HepG2 (cell line): ENCODE data around the gene CRTAC1. TPM values are rescaled to one million over a fixed set of nuclear protein-coding genes. Genes with fewer than 3 reads are reported as not detected.

Experiments
- ATAC-seq: fragments of 200-7000 bp; cut with Tn5 transposase; 3 replicates; pipeline ENCODE4 v1.9.1; 2020; ENCODE audit warnings: mild to moderate bottlenecking, moderate library complexity
- BruUV-seq: library from RNA; stranded (reverse); fragments of 400-500 nt; replicated peaks from 2 replicates; lab custom pipeline; 2021; lab: Mats Ljungman, UMichigan
- CTCF ChIA-PET: fragments of 300-600 bp; formaldehyde crosslinking; extraction: SDS; loops from one replicate; lab custom pipeline; 2021; ENCODE audit warnings: low total read pairs, inconsistent platforms, low intra/inter-chr PET ratio; lab: Yijun Ruan, JAX
- POLR2A ChIA-PET: fragments of 350-600 bp; sonication (Branson Sonifier 250); formaldehyde crosslinking; loops from one replicate; lab custom pipeline; 2020; ENCODE audit warnings: antibody characterized with exemption, inconsistent platforms; lab: Yijun Ruan, JAX
- DNase-seq: peaks from one replicate; pipeline ENCODE4 v3.0.0-alpha.2; 2015; ENCODE audit warnings: low spot score
- FAIRE-seq: peaks from 3 replicates; lab custom pipeline; 2011; peaks lifted over from hg19 to GRCh38; lab: Jason Lieb, UNC
- H2AFZ ChIP-seq: one replicate; pipeline ENCODE4 v1.6.1; 2011; ENCODE audit warnings: low read length, inconsistent platforms
- H3K27ac ChIP-seq: fragments of 300-600 bp; 3 replicates; pipeline ENCODE4 v1.8.0; 2011; ENCODE audit warnings: mixed run types, mild to moderate bottlenecking, mixed read lengths, low read length, inconsistent platforms; ENCODE audit not compliant: insufficient read depth; ENCODE audit errors: extremely low read length
- H3K27me3 ChIP-seq, 2 experiments: fragments of 200-600 bp in 1 of 2; 2 replicates in 1 of 2; 3 replicates in 1 of 2; pipeline versions ENCODE4 v1.6.0 to v1.8.0; 2011; ENCODE audit warnings: low read length in 2 of 2, mild to moderate bottlenecking in 2 of 2, moderate library complexity in 2 of 2, inconsistent platforms in 1 of 2; ENCODE audit not compliant: insufficient read depth in 2 of 2, control insufficient read depth in 1 of 2
- H3K36me3 ChIP-seq, 2 experiments: fragments of 200-600 bp in 1 of 2; replicated peaks in 1 of 2; 2 replicates in 1 of 2; 3 replicates in 1 of 2; pipeline versions ENCODE4 v1.5.1 to v1.8.0; 2011; ENCODE audit warnings: low read length in 2 of 2, inconsistent platforms in 1 of 2; ENCODE audit not compliant: insufficient read depth in 2 of 2, control insufficient read depth in 1 of 2
- H3K4me1 ChIP-seq: 2 replicates; pipeline ENCODE4 v1.5.1; 2012; ENCODE audit warnings: low read length, inconsistent platforms; ENCODE audit not compliant: insufficient read depth
- H3K4me2 ChIP-seq: 2 replicates; pipeline ENCODE4 v1.6.0; 2011; ENCODE audit warnings: low read depth, low read length, inconsistent platforms
- H3K4me3 ChIP-seq, 3 experiments: fragments of 200-600 bp in 1 of 3; sonication (generic), shearing (Covaris generic) in 1 of 3; replicated peaks in 1 of 3; 2 replicates each; pipeline ENCODE4 v1.5.1; 2011 to 2016; ENCODE audit warnings: low read length in 3 of 3, inconsistent platforms in 2 of 3, low read depth in 2 of 3, mild to moderate bottlenecking in 2 of 3, control low read depth in 1 of 3, mixed read lengths in 1 of 3; ENCODE audit not compliant: insufficient read depth in 1 of 3
- H3K79me2 ChIP-seq: one replicate; pipeline ENCODE4 v1.6.1; 2011; ENCODE audit warnings: low read length, inconsistent platforms; ENCODE audit not compliant: insufficient read depth
- H3K9ac ChIP-seq: 2 replicates; pipeline ENCODE4 v1.6.0; 2011; ENCODE audit warnings: mild to moderate bottlenecking, low read depth, low read length, inconsistent platforms; ENCODE audit not compliant: insufficient read depth
- H3K9me3 ChIP-seq: 2 replicates; pipeline ENCODE4 v1.5.1; 2012; ENCODE audit warnings: mild to moderate bottlenecking, low read length
- H4K20me1 ChIP-seq: 2 replicates; pipeline ENCODE4 v1.6.0; 2011; ENCODE audit warnings: inconsistent platforms, mild to moderate bottlenecking, low read length, moderate library complexity; ENCODE audit not compliant: insufficient read depth
- ARID2 ChIP-seq: sonication (generic); formaldehyde crosslinking; IDR thresholded peaks from 2 replicates; pipeline ENCODE4 v1.8.1; 2022; ENCODE audit warnings: mild to moderate bottlenecking, missing genetic modification reagents, borderline replicate concordance
- MBNL3 ChIP-seq: fragments of 250-450 bp; sonication (Bioruptor Pico); conservative IDR thresholded peaks from 2 replicates; pipeline ENCODE4 v1.8.0; 2022; ENCODE audit warnings: mild to moderate bottlenecking, inconsistent platforms
- MIER2 ChIP-seq: IDR thresholded peaks from 2 replicates; pipeline ENCODE4 v1.6.1; 2016; ENCODE audit warnings: missing biosample characterization, missing genetic modification reagents
- MYNN ChIP-seq: sonication (generic); formaldehyde crosslinking; IDR thresholded peaks from 2 replicates; pipeline ENCODE4 v1.4.0; 2020; ENCODE audit warnings: mild to moderate bottlenecking, low read depth, missing genetic modification reagents
- NKX3-1 ChIP-seq: sonication (generic); formaldehyde crosslinking; IDR thresholded peaks from 2 replicates; pipeline ENCODE4 v1.5.0; 2020; ENCODE audit warnings: missing genetic modification reagents
- POLR2A ChIP-seq, 2 experiments: IDR thresholded peaks; 2 replicates each; pipeline ENCODE4 v1.6.1; 2011; ENCODE audit warnings: low read depth in 2 of 2, low read length in 2 of 2, mild to moderate bottlenecking in 1 of 2, moderate library complexity in 1 of 2; ENCODE audit not compliant: insufficient read depth in 1 of 2
- SALL2 ChIP-seq: sonication (generic); formaldehyde crosslinking; IDR thresholded peaks from 2 replicates; pipeline ENCODE4 v1.8.1; 2023; ENCODE audit warnings: mild to moderate bottlenecking, missing genetic modification reagents, inconsistent platforms
- SMAD3 ChIP-seq: sonication (generic); formaldehyde crosslinking; IDR thresholded peaks from 2 replicates; pipeline ENCODE4 v1.4.0; 2020; ENCODE audit warnings: missing genetic modification reagents
- TRIM24 ChIP-seq: sonication (generic); formaldehyde crosslinking; IDR thresholded peaks from 2 replicates; pipeline ENCODE4 v1.8.0; 2022; ENCODE audit warnings: mild to moderate bottlenecking, missing genetic modification reagents
- ZFP1 ChIP-seq: IDR thresholded peaks from 2 replicates; pipeline ENCODE4 v1.6.1; 2016
- ZNF280D ChIP-seq: sonication (generic); formaldehyde crosslinking; IDR thresholded peaks from 2 replicates; pipeline ENCODE4 v1.5.1; 2020; ENCODE audit warnings: mild to moderate bottlenecking, missing genetic modification reagents
- ZNF441 ChIP-seq: sonication (generic); formaldehyde crosslinking; IDR thresholded peaks from 2 replicates; pipeline ENCODE4 v1.7.0; 2021; ENCODE audit warnings: missing genetic modification reagents, borderline replicate concordance
- WGBS: methylation state at CpG from one replicate; pipeline ENCODE4 v1.1.6; 2017; ENCODE audit warnings: low lambda C conversion rate; 5-methylcytosine and 5-hydroxymethylcytosine counted together
- in situ Hi-C: cut with HindIII; loops from 2 replicates; pipeline ENCODE4 v1.10.0; 2017; ENCODE audit warnings: low pct_unique_long_range_greater_than_20kb; ENCODE audit not compliant: extremely low pct_ligation_motif_present
- intact Hi-C: fragments of 100-400 bp; cut with micrococcal nuclease; formaldehyde crosslinking; loops from one replicate; pipeline ENCODE4 v1.10.0; 2022; ENCODE audit not compliant: unreplicated experiment
- polyA plus RNA-seq, 8 experiments: library from polyadenylated mRNA; depleted of rRNA in 3 of 8; stranded (reverse) in 7 of 8; unstranded in 1 of 8; fragments of >200 nt; fragmentation: Illumina TruSeq in 4 of 8; extraction: Trizol in 4 of 8; gene quantifications; 2 replicates each; pipeline versions ENCODE4 v1.2.1 to v1.2.3, GENCODE V29; 2011 to 2016; ENCODE audit warnings: low read depth in 4 of 8, missing spikeins in 1 of 8, mixed read lengths in 1 of 8; ENCODE audit not compliant: insufficient read depth in 1 of 8
- total RNA-seq, 5 experiments: library from RNA; depleted of rRNA; stranded (reverse); fragments of >200 nt; fragmentation: Illumina TruSeq; extraction: Trizol; gene quantifications; 2 replicates each; pipeline ENCODE4 v1.2.3, GENCODE V29; 2016; ENCODE audit warnings: low read depth in 1 of 5
- TF ChIP-seq, protein P1 (sequence below): sonication (generic); formaldehyde crosslinking; IDR thresholded peaks from 2 replicates; pipeline ENCODE4 v1.4.0; 2020; ENCODE audit warnings: missing genetic modification reagents

The CRTAC1 gene
- total and polyA plus RNA-seq, 2 of the 13 experiments (the other 11 are each of a cell fraction or from before 2014, with no cell fraction given): not detected

DNA sequence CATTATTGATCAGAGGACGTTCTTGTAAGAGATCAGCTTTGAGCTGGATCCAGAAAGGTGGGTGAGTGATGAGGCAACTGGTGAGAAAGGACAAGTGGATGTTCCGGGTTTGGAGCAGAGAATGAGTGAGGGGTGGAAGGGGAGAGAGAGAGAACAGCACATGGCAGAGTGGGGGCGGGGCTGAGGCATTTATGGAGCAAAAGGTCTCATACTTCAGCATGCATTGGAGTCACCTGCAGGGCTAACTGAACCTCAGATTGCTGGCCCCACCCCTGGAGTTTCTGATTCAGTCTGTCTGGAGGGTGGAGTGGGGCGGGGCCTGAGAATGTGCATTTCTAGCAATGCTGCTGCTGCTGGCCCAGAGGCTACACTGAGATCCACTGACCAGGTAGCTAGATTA, 109.6 kb downstream of the CRTAC1 start:
- WGBS: 1% methylated on average over 3 of the region's 4 CpGs
- BruUV-seq: no TSS peak
- H4K20me1 ChIP-seq: no peaks in the 10 kb centered on the region
- no peak for DNase-seq
- no peak for TF ChIP-seq ZNF280D (CRISPR knock-in tag)
- TF ChIP-seq MIER2: no peak
- no peak for TF ChIP-seq POLR2A (IDR thresholded peaks at IDR 0.05; ENCODE audit: insufficient read depth in 1 of 2, low read depth in 2 of 2, low read length in 2 of 2)
- TF ChIP-seq SMAD3 (CRISPR knock-in tag): no peak
- TF ChIP-seq, all 625 proteins: peak for 0
- Histone ChIP-seq H3K4me2 (no peak overlapping the region), H3K9me3 (no peaks in the 10 kb centered on the region), H3K79me2 (no peaks in the 10 kb centered on the region), H3K4me3 (no peak overlapping the region), H3K27me3 (peaks cover 4 to 22% of the 10 kb centered on the region in 2 experiments), H2AFZ (no peak overlapping the region), H3K4me1 (no peaks in the 10 kb centered on the region), H3K27ac (no peak overlapping the region), H3K9ac (no peak overlapping the region), H3K36me3 (no peaks in the 10 kb centered on the region)
- no peak for ATAC-seq
- intact Hi-C loops: no loop called here
- POLR2A ChIA-PET: no interaction called here
- CTCF ChIA-PET: no interaction called here
- in situ Hi-C loops: loop anchor here (25.0 kb wide), 1 partner anchor 391 kb away; no protein-coding TSS in a partner anchor
- no peak for FAIRE-seq

DNA sequence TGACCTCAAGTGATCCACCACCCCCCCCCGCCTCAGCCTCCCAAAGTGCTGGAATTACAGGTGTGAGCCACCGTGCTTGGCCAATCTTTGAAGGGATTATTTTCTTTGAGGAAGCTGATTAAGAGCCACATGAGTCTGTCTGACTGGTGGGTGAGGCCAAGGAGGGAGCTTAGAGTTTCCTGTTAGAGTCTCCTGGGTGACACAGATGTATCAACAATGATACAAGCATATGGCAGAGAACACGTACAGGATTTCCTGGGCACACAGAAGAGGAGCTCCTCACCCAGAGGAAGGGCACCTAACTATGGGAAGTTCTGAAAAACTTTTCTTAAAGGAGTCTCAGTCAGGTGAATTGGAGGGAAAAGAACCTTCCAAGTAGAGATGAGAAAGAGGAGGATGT, 111.4 kb downstream of the CRTAC1 start:
- no peak for ATAC-seq
- Histone ChIP-seq H3K27ac (no peak overlapping the region), H4K20me1 (0 out of 2 replicates have a peak, but pooled peaks cover 6% of the 10 kb centered on the region), H3K36me3 (no peaks in the 10 kb centered on the region), H3K4me2 (no peak overlapping the region), H3K27me3 (peaks cover 4 to 12% of the 10 kb centered on the region in 2 experiments; a peak in 3 of 5 replicates), H3K4me3 (no peak overlapping the region), H3K79me2 (no peaks in the 10 kb centered on the region), H3K4me1 (no peaks in the 10 kb centered on the region), H3K9ac (no peak overlapping the region), H2AFZ (no peak overlapping the region), H3K9me3 (no peaks in the 10 kb centered on the region)
- BruUV-seq: no TSS peak
- in situ Hi-C loops: loop anchor here (5.0 to 25.0 kb wide), 2 partner anchors 123 to 393 kb away; no protein-coding TSS in a partner anchor
- POLR2A ChIA-PET: no interaction called here
- CTCF ChIA-PET: no interaction called here
- intact Hi-C loops: no loop called here
- DNase-seq: no peak
- no peak for FAIRE-seq
- 1% methylated on average over 3 of the region's 3 CpGs for WGBS
- no peak for TF ChIP-seq ZNF441 (CRISPR knock-in tag)
- no peak for TF ChIP-seq TRIM24 (CRISPR knock-in tag)
- TF ChIP-seq SALL2 (CRISPR knock-in tag): no peak
- no peak for TF ChIP-seq ZFP1 (CRISPR knock-in tag)
- TF ChIP-seq MBNL3: no peak
- TF ChIP-seq ARID2 (CRISPR knock-in tag): no peak
- TF ChIP-seq, protein P1, sequence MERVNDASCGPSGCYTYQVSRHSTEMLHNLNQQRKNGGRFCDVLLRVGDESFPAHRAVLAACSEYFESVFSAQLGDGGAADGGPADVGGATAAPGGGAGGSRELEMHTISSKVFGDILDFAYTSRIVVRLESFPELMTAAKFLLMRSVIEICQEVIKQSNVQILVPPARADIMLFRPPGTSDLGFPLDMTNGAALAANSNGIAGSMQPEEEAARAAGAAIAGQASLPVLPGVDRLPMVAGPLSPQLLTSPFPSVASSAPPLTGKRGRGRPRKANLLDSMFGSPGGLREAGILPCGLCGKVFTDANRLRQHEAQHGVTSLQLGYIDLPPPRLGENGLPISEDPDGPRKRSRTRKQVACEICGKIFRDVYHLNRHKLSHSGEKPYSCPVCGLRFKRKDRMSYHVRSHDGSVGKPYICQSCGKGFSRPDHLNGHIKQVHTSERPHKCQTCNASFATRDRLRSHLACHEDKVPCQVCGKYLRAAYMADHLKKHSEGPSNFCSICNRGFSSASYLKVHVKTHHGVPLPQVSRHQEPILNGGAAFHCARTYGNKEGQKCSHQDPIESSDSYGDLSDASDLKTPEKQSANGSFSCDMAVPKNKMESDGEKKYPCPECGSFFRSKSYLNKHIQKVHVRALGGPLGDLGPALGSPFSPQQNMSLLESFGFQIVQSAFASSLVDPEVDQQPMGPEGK: no peak
- TF ChIP-seq MYNN (CRISPR knock-in tag): no peak
- no peak for TF ChIP-seq NKX3-1
